HFFc6 (cell line): ENCODE measurements around the gene TMEM129. TPM values are rescaled to one million over a fixed set of nuclear protein-coding genes. Genes with fewer than 3 reads are reported as not detected.

Experiments
- DNase-seq: peaks from one replicate; pipeline ENCODE4 v3.0.0-alpha.2; 2018
- H3K27ac Mint-ChIP-seq: 2 replicates; pipeline ENCODE4 v1.8.0; 2020; ENCODE audit warnings: mild to moderate bottlenecking, mixed read lengths
- H3K27me3 Mint-ChIP-seq: 2 replicates; pipeline ENCODE4 v1.8.0; 2021; ENCODE audit warnings: mild to moderate bottlenecking, moderate library complexity, mixed read lengths; ENCODE audit not compliant: insufficient read depth
- H3K36me3 Mint-ChIP-seq: 2 replicates; pipeline ENCODE4 v1.8.0; 2021; ENCODE audit warnings: low read depth, mixed read lengths
- H3K4me1 Mint-ChIP-seq: 2 replicates; pipeline ENCODE4 v1.8.0; 2020; ENCODE audit warnings: low read depth, mixed read lengths
- H3K4me3 Mint-ChIP-seq: 2 replicates; pipeline ENCODE4 v1.8.0; 2020; ENCODE audit warnings: mild to moderate bottlenecking, moderate library complexity, mixed read lengths
- H3K9me3 Mint-ChIP-seq: 2 replicates; pipeline ENCODE4 v1.8.0; 2020; ENCODE audit warnings: mild to moderate bottlenecking, mixed read lengths
- total RNA-seq, 6 experiments: library from RNA; stranded (reverse); fragmentation: NEBNext Ultra II Directional; extraction: Animal tissue kit (Norgen Biotek cat#: 25700); gene quantifications; 2 replicates in 1 of 6; 3 replicates in 5 of 6; pipeline ENCODE4 v1.2.3, GENCODE V29; 2021
- TF ChIP-seq, protein P1 (sequence below): fragments of 200-600 bp; sonication (generic); IDR thresholded peaks from 2 replicates; pipeline ENCODE4 v1.5.0; 2021; ENCODE audit warnings: antibody characterized with exemption, mild to moderate bottlenecking

The TMEM129 gene
- total RNA-seq, 6 experiments from 2014 or later = 24.6 to 36.7 (median 27.7) TPM

GRCh38 chr4:1727117-1728031, 6.3 kb upstream of the TMEM129 start:
- peak overlapping the region; percentile 50 for H3K4me3 Mint-ChIP-seq
- H3K27me3 Mint-ChIP-seq = no peaks in the 10 kb centered on the region; the same call in 1 of the 2 replicates
- H3K36me3 Mint-ChIP-seq = peaks cover 30% of the 10 kb centered on the region
- H3K9me3 Mint-ChIP-seq = no peaks in the 10 kb centered on the region
- H3K27ac Mint-ChIP-seq = peak overlapping the region; percentile 87
- peak; percentile 81 for DNase-seq
- TF ChIP-seq, protein P1, sequence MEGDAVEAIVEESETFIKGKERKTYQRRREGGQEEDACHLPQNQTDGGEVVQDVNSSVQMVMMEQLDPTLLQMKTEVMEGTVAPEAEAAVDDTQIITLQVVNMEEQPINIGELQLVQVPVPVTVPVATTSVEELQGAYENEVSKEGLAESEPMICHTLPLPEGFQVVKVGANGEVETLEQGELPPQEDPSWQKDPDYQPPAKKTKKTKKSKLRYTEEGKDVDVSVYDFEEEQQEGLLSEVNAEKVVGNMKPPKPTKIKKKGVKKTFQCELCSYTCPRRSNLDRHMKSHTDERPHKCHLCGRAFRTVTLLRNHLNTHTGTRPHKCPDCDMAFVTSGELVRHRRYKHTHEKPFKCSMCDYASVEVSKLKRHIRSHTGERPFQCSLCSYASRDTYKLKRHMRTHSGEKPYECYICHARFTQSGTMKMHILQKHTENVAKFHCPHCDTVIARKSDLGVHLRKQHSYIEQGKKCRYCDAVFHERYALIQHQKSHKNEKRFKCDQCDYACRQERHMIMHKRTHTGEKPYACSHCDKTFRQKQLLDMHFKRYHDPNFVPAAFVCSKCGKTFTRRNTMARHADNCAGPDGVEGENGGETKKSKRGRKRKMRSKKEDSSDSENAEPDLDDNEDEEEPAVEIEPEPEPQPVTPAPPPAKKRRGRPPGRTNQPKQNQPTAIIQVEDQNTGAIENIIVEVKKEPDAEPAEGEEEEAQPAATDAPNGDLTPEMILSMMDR = no peak
- H3K4me1 Mint-ChIP-seq = peaks cover 56% of the 10 kb centered on the region

GRCh38 chr4:1726146-1726934, 5.2 kb upstream of the TMEM129 start:
- H3K4me3 Mint-ChIP-seq = peak overlapping the region; percentile 41; the same call in 1 of the 2 replicates
- peak; percentile 72 for DNase-seq

DNA sequence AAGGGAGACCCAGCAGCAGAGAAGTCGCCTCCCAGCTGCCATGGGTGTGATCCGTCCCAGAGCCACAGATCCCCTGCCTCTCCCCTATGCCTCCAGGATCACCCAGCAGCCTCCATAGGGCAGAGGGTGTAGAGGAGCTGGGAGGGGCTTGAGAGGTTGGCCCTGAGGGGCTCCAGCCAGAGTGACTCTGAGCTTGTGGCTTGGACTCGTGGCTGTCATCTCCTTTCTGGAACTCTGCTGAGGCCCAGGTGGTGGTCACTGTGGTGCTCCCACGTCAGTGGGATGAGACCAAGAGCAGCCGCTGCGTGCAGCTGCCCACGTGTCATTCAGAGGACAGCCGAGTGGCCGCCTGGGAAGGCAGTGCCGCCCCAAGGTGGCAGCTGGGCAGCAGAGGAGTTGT, 4.4 kb upstream of the TMEM129 start:
- H3K27ac Mint-ChIP-seq = no peak overlapping the region
- DNase-seq = no peak
- H3K4me3 Mint-ChIP-seq = no peak overlapping the region
- TF ChIP-seq, protein P1 = no peak
- H3K4me1 Mint-ChIP-seq = peaks cover 54% of the 10 kb centered on the region
- no peaks in the 10 kb centered on the region; the same call in 1 of the 2 replicates for H3K27me3 Mint-ChIP-seq
- H3K36me3 Mint-ChIP-seq = peaks cover 26% of the 10 kb centered on the region
- no peaks in the 10 kb centered on the region for H3K9me3 Mint-ChIP-seq

More at GRCh38 chr4:1726146-1726934, 5.2 kb upstream of the TMEM129 start:
- peaks cover 58% of the 10 kb centered on the region for H3K4me1 Mint-ChIP-seq
- H3K27me3 Mint-ChIP-seq = no peaks in the 10 kb centered on the region; the same call in 1 of the 2 replicates
- no peaks in the 10 kb centered on the region for H3K9me3 Mint-ChIP-seq
- TF ChIP-seq, protein P1 = peak; percentile 99
- peak overlapping the region; percentile 87 for H3K27ac Mint-ChIP-seq
- H3K36me3 Mint-ChIP-seq = peaks cover 29% of the 10 kb centered on the region

DNA sequence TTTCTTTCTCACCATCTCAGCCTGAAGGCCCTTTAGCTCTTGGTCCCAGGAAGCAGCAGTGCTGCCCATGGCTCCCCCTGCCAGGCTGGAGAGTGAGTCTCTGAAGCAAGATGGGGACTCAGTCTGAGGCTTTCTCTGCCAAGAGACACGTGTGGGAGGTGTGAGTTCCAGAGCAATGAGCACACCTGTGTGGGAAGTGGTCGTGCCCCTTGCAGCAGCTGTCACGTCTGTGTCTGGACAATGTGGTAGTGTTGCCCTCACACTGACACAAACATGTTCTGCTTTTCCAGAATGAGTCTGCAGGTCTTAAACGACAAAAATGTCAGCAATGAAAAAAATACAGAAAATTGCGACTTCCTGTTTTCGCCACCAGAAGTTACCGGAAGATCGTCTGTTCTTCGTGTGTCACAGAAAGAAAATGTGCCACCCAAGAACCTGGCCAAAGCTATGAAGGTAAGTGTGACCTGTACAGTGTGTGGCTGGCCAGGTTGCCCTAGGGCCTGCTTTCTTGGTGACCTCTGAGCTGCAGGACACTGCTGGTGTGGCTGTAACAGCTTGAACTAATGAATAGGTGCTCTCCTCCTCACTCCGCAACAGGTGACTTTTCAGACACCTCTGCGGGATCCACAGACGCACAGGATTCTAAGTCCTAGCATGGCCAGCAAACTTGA, 2.1 kb upstream of the TMEM129 start:
- H3K9me3 Mint-ChIP-seq = no peaks in the 10 kb centered on the region
- peaks cover 17% of the 10 kb centered on the region for H3K36me3 Mint-ChIP-seq
- peak overlapping the region; percentile 86 for H3K27ac Mint-ChIP-seq
- TF ChIP-seq, protein P1 = no peak
- H3K4me3 Mint-ChIP-seq = peak overlapping the region; percentile 95
- DNase-seq = no peak
- peaks cover 2% of the 10 kb centered on the region; the same call in 1 of the 2 replicates for H3K27me3 Mint-ChIP-seq
- peaks cover 59% of the 10 kb centered on the region for H3K4me1 Mint-ChIP-seq

DNA sequence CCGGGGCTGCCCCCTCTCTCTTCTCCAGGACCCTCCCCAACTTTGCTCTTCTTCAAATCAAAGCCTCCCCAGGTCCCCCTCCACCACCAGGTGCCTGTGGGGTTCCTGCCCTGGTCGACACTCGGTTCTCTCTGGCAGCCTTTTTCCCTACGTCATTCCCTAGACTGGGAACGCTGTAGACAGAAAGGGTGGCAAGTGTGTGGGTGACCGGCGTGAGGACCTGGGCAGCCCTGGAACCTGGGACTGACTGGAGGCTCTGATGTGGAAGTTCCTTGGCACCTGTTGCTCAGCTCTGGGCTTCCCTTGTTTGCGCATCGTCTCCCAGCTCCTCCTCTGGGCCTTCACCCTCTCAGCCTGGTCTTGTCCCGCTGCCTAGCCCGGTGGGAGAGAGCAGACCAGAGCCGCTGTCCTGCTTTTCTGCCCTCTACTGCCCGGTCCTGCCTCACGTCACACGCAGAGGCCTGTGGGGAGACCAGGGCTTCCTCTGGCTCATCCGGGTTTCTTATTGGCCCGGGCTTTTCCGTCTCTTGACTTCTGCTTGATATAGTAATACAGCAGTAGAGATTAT, 1.5 kb upstream of the TMEM129 start:
- Mint-ChIP-seq H3K36me3 (peaks cover 14% of the 10 kb centered on the region), H3K4me3 (peak overlapping the region; percentile 95), H3K9me3 (no peaks in the 10 kb centered on the region), H3K4me1 (peaks cover 54% of the 10 kb centered on the region), H3K27ac (peak overlapping the region; percentile 86), H3K27me3 (peaks cover 2% of the 10 kb centered on the region; the same call in 1 of the 2 replicates)
- DNase-seq = no peak
- TF ChIP-seq, protein P1 = peak; percentile 17; the same call in 1 of the 2 replicates
